DOHH2 (cell line): Measurements from ENCODE around the gene VAV2.

ENCODE experiments used
- EZH2phosphoT487 ChIP-seq: fragments of 200-600 bp; sonication (generic); IDR thresholded peaks from 2 replicates; pipeline ENCODE4 v1.6.1; 2017; ENCODE audit warnings: borderline replicate concordance, mild to moderate bottlenecking, antibody characterized with exemption, low read length, moderate library complexity, mixed read lengths
- TF ChIP-seq, protein P1 (sequence below): fragments of 200-600 bp; sonication (generic); IDR thresholded peaks from one replicate; pipeline ENCODE4 v1.5.1; 2014; ENCODE audit warnings: antibody characterized with exemption, mild to moderate bottlenecking, low read depth, low read length; ENCODE audit not compliant: poor library complexity, severe bottlenecking

DNA sequence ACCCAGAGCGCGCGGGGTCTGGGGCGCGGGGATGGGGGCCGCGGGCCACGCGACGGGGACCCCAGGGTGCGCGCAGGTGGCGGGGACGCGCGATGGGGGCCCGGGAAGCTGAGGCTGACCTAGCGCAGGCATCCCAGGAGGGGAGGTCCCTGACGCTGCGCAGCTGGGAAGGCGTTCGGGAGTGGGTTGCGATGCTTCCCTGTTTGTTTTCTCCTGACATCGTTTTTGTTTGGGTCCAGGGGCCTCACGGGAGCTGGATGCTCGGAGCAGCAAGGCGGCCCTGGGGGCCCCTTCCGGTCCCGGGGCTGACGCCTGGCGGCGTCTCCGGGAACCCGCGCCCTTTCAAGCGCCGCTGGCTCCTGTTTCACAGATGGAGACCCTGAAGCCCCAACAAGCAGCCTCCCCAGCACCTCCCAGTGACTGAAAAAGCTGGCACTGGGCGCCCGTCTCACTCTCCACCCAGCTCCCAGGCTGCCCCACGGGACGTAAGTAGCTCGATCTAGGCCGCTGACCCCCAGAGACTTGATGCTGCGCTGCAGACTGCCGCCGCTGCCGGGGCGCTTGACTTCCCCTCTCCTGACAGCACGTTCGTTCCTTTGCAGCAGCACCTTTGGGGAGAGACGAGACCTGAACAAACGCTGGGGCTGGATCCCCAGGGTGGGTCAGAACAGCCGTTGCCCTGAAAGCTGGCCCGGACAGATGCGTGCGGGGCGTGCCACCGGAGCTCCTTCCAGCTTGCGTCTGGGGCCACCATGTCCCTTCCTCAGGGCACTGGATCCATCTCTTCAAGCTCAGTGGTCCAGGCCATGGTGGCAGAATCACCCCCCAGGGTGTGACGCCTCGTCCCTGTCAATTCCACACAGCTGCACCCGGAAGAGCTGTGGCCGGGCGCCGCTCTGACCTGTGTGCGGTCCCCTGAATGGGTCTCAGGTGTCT, 33.8 kb upstream of the VAV2 start:
- TF ChIP-seq, protein P1, sequence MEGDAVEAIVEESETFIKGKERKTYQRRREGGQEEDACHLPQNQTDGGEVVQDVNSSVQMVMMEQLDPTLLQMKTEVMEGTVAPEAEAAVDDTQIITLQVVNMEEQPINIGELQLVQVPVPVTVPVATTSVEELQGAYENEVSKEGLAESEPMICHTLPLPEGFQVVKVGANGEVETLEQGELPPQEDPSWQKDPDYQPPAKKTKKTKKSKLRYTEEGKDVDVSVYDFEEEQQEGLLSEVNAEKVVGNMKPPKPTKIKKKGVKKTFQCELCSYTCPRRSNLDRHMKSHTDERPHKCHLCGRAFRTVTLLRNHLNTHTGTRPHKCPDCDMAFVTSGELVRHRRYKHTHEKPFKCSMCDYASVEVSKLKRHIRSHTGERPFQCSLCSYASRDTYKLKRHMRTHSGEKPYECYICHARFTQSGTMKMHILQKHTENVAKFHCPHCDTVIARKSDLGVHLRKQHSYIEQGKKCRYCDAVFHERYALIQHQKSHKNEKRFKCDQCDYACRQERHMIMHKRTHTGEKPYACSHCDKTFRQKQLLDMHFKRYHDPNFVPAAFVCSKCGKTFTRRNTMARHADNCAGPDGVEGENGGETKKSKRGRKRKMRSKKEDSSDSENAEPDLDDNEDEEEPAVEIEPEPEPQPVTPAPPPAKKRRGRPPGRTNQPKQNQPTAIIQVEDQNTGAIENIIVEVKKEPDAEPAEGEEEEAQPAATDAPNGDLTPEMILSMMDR: peak; percentile 51
- TF ChIP-seq EZH2phosphoT487: no peak
